HepG2 (cell line): ENCODE measurements around the gene COX10. TPM values are rescaled to one million over a fixed set of nuclear protein-coding genes. Genes with fewer than 3 reads are reported as not detected.
A peak's percentile ranks its signal among the peaks of the same experiment; 100 is the strongest.

ENCODE experiments used
- AHR ChIP-seq: IDR thresholded peaks from 2 replicates; pipeline ENCODE4 v1.6.1; 2018; ENCODE audit warnings: missing genetic modification reagents, missing compliant biosample characterization
- ARNTL ChIP-seq: sonication (generic); formaldehyde crosslinking; IDR thresholded peaks from 2 replicates; pipeline ENCODE4 v1.4.0; 2020; ENCODE audit warnings: mild to moderate bottlenecking, missing genetic modification reagents
- ASH2L ChIP-seq: fragments of 300-600, 200-600 bp; sonication (generic); IDR thresholded peaks from 2 replicates; pipeline ENCODE4 v1.7.0; 2017; ENCODE audit warnings: low read depth, mild to moderate bottlenecking, moderate library complexity, mixed read lengths, low read length; ENCODE audit not compliant: insufficient read length
- KLF11 ChIP-seq: IDR thresholded peaks from 2 replicates; pipeline ENCODE4 v1.6.1; 2016; ENCODE audit warnings: missing compliant biosample characterization
- MYNN ChIP-seq: sonication (generic); formaldehyde crosslinking; IDR thresholded peaks from 2 replicates; pipeline ENCODE4 v1.4.0; 2020; ENCODE audit warnings: mild to moderate bottlenecking, low read depth, missing genetic modification reagents
- NFE2L2 ChIP-seq: fragments of 150-350 bp; IDR thresholded peaks from 2 replicates; pipeline ENCODE4 v1.6.1; 2014; ENCODE audit warnings: low read length
- PITX1 ChIP-seq: sonication (generic); formaldehyde crosslinking; IDR thresholded peaks from 2 replicates; pipeline ENCODE4 v1.5.1; 2020; ENCODE audit warnings: mild to moderate bottlenecking, missing genetic modification reagents
- RARG ChIP-seq: sonication (generic); formaldehyde crosslinking; IDR thresholded peaks from 2 replicates; pipeline ENCODE4 v1.4.0; 2020; ENCODE audit warnings: low read depth, mild to moderate bottlenecking, missing genetic modification reagents
- SIX1 ChIP-seq: sonication (generic); formaldehyde crosslinking; IDR thresholded peaks from 2 replicates; pipeline ENCODE4 v1.4.0; 2020; ENCODE audit warnings: missing genetic modification reagents, borderline replicate concordance
- TAF15 ChIP-seq: fragments of 200-400 bp; formaldehyde crosslinking; IDR thresholded peaks from one replicate; pipeline ENCODE4 v1.6.1; 2018; ENCODE audit warnings: mild to moderate bottlenecking, low read depth, low read length; ENCODE audit not compliant: poor library complexity, severe bottlenecking
- TSC22D2 ChIP-seq: sonication (generic); formaldehyde crosslinking; IDR thresholded peaks from 2 replicates; pipeline ENCODE4 v1.5.1; 2020; ENCODE audit warnings: missing genetic modification reagents, mild to moderate bottlenecking, borderline replicate concordance
- ZNF234 ChIP-seq: sonication (generic); formaldehyde crosslinking; conservative IDR thresholded peaks from 2 replicates; pipeline ENCODE4 v1.5.1; 2020; ENCODE audit warnings: mild to moderate bottlenecking, missing genetic modification reagents
- ZNF432 ChIP-seq: sonication (generic); formaldehyde crosslinking; IDR thresholded peaks from 2 replicates; pipeline ENCODE4 v1.5.0; 2020; ENCODE audit warnings: missing genetic modification reagents, mild to moderate bottlenecking, borderline replicate concordance
- polyA plus RNA-seq, 8 experiments: library from polyadenylated mRNA; depleted of rRNA in 3 of 8; stranded (reverse) in 7 of 8; unstranded in 1 of 8; fragments of >200 nt; fragmentation: Illumina TruSeq in 4 of 8; extraction: Trizol in 4 of 8; gene quantifications; 2 replicates each; pipeline versions ENCODE4 v1.2.1 to v1.2.3, GENCODE V29; 2011 to 2016; ENCODE audit warnings: low read depth in 4 of 8, missing spikeins in 1 of 8, mixed read lengths in 1 of 8; ENCODE audit not compliant: insufficient read depth in 1 of 8
- total RNA-seq, 5 experiments: library from RNA; depleted of rRNA; stranded (reverse); fragments of >200 nt; fragmentation: Illumina TruSeq; extraction: Trizol; gene quantifications; 2 replicates each; pipeline ENCODE4 v1.2.3, GENCODE V29; 2016; ENCODE audit warnings: low read depth in 1 of 5
- TF ChIP-seq, protein P1 (sequence below): sonication (generic); formaldehyde crosslinking; IDR thresholded peaks from 2 replicates; pipeline ENCODE4 v1.4.0; 2020; ENCODE audit warnings: mild to moderate bottlenecking, missing genetic modification reagents
- TF ChIP-seq, protein P2 (sequence below): sonication (generic); formaldehyde crosslinking; IDR thresholded peaks from 2 replicates; pipeline ENCODE4 v1.4.0; 2020; ENCODE audit warnings: missing genetic modification reagents, mild to moderate bottlenecking, borderline replicate concordance
- TF ChIP-seq, protein P3 (sequence below), 2 experiments: sonication (generic) in 1 of 2; formaldehyde crosslinking in 1 of 2; IDR thresholded peaks; 2 replicates each; pipeline versions ENCODE4 v1.5.1 to v1.6.1; 2011 to 2020; ENCODE audit warnings: borderline replicate concordance in 1 of 2, low read depth in 1 of 2, low read length in 1 of 2, mild to moderate bottlenecking in 1 of 2, missing genetic modification reagents in 1 of 2, moderate library complexity in 1 of 2
- TF ChIP-seq, protein P4 (sequence below): IDR thresholded peaks from 2 replicates; pipeline ENCODE4 v1.6.1; 2016; ENCODE audit warnings: low read depth, control low read depth
- TF ChIP-seq, protein P5 (sequence below): sonication (generic); formaldehyde crosslinking; conservative IDR thresholded peaks from 2 replicates; pipeline ENCODE4 v1.8.1; 2023; ENCODE audit warnings: missing genetic modification reagents
- TF ChIP-seq, protein P6 (sequence below): sonication (generic); formaldehyde crosslinking; IDR thresholded peaks from 2 replicates; pipeline ENCODE4 v1.4.0; 2020; ENCODE audit warnings: missing genetic modification reagents

The COX10 gene
- total and polyA plus RNA-seq, 2 of the 13 experiments (the other 11 are each of a cell fraction or from before 2014, with no cell fraction given): 13.9 to 20.1 TPM

DNA sequence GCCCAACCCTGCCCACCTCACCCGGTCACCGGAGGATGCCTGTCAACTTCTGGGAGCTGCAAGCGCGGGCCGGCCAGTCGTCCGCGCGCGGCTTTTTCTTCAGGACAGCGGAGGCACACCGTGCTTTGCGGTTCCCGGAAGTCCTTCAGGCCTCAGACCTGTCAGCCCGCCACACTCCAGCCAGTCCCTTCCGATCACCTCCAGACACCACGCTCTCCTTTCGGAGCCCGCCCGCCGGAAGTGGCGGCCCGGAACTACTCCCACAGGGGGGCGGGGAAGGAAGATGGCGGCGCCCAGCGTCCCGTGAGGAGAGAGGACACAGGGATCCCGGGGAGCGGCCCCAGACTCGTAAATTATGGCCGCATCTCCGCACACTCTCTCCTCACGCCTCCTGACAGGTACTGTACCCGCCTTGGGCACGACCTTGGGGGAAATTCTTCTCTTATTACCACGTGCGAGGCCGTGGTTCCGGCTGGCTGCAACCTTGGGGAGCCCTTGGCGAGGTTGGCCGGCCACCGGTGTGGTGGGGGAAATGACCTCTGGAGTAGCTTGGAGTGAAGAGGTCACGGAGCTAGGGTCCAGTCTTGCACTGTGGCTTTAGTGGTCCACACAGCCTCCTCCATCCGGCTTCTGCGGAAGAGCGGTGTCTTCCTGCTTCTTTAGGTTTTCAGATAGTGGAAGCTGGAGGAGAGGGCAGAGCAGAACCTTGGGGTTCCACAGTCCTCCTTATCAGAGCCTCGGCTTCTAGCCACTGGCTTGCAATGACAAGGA lies at the start of gene COX10 (continued):
- TF ChIP-seq MYNN (CRISPR knock-in tag) (0 out of 2 replicates have a peak, but pooled peaks have one; percentile 81), SIX1 (CRISPR knock-in tag) (no peak), ASH2L (peak; percentile 92), NFE2L2 (no peak), ARNTL (no peak), RARG (CRISPR knock-in tag) (no peak), KLF11 (CRISPR knock-in tag) (peak; percentile 66; the same call in 1 of the 2 replicates), PITX1 (no peak), ZNF234 (no peak; the same call in 1 of the 2 replicates), ZNF432 (CRISPR knock-in tag) (no peak), TAF15 (no peak), AHR (CRISPR knock-in tag) (peak; percentile 85), TSC22D2 (peak; percentile 66)
- TF ChIP-seq, protein P1, sequence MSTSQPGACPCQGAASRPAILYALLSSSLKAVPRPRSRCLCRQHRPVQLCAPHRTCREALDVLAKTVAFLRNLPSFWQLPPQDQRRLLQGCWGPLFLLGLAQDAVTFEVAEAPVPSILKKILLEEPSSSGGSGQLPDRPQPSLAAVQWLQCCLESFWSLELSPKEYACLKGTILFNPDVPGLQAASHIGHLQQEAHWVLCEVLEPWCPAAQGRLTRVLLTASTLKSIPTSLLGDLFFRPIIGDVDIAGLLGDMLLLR (CRISPR knock-in tag): peak; percentile 69; the same call in 1 of the 2 replicates
- TF ChIP-seq, protein P2, sequence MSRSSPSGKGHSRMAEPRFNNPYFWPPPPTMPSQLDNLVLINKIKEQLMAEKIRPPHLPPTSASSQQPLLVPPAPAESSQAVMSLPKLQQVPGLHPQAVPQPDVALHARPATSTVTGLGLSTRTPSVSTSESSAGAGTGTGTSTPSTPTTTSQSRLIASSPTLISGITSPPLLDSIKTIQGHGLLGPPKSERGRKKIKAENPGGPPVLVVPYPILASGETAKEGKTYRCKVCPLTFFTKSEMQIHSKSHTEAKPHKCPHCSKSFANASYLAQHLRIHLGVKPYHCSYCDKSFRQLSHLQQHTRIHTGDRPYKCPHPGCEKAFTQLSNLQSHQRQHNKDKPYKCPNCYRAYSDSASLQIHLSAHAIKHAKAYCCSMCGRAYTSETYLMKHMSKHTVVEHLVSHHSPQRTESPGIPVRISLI (CRISPR knock-in tag): no peak
- TF ChIP-seq, protein P3, sequence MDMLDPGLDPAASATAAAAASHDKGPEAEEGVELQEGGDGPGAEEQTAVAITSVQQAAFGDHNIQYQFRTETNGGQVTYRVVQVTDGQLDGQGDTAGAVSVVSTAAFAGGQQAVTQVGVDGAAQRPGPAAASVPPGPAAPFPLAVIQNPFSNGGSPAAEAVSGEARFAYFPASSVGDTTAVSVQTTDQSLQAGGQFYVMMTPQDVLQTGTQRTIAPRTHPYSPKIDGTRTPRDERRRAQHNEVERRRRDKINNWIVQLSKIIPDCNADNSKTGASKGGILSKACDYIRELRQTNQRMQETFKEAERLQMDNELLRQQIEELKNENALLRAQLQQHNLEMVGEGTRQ (IDR thresholded peaks at IDR 0.05; ENCODE audit: low read depth, low read length): no peak
- TF ChIP-seq, protein P3 (CRISPR knock-in tag; IDR thresholded peaks at IDR 0.05; ENCODE audit: borderline replicate concordance): no peak
- TF ChIP-seq, protein P4, sequence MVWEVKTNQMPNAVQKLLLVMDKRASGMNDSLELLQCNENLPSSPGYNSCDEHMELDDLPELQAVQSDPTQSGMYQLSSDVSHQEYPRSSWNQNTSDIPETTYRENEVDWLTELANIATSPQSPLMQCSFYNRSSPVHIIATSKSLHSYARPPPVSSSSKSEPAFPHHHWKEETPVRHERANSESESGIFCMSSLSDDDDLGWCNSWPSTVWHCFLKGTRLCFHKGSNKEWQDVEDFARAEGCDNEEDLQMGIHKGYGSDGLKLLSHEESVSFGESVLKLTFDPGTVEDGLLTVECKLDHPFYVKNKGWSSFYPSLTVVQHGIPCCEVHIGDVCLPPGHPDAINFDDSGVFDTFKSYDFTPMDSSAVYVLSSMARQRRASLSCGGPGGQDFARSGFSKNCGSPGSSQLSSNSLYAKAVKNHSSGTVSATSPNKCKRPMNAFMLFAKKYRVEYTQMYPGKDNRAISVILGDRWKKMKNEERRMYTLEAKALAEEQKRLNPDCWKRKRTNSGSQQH (CRISPR knock-in tag): no peak
- TF ChIP-seq, protein P5, sequence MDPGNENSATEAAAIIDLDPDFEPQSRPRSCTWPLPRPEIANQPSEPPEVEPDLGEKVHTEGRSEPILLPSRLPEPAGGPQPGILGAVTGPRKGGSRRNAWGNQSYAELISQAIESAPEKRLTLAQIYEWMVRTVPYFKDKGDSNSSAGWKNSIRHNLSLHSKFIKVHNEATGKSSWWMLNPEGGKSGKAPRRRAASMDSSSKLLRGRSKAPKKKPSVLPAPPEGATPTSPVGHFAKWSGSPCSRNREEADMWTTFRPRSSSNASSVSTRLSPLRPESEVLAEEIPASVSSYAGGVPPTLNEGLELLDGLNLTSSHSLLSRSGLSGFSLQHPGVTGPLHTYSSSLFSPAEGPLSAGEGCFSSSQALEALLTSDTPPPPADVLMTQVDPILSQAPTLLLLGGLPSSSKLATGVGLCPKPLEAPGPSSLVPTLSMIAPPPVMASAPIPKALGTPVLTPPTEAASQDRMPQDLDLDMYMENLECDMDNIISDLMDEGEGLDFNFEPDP (CRISPR knock-in tag): no peak
- TF ChIP-seq, protein P6, sequence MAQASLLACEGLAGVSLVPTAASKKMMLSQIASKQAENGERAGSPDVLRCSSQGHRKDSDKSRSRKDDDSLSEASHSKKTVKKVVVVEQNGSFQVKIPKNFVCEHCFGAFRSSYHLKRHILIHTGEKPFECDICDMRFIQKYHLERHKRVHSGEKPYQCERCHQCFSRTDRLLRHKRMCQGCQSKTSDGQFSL (CRISPR knock-in tag): no peak
